Measurements from ENCODE around the gene MEGF11.
"Not testable (repeated sequence)": the region's sequence is repeated elsewhere in the genome, so short reads cannot be mapped to it uniquely, and the experiment has no call there.

The MEGF11 gene

DNA sequence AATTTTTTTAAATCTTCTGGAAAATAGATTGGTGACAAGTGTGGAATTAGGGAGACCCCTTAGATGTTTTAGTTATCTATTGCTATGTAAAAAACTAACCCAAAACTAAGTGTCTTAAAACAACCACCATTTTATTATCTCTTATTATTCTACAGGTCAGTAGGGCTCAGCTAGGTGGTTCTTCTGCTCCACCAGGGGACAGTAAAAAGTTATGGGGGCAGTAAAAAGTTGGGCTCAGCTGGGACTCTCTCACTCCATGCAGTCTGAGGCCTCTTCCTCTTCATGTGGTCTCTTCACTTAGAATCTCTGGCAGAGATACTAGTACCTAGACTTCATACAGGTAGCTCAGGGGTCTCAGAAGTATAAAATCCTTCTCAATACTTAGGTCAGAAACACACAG is 21.8 kb upstream of the MEGF11 start:
- DNase-seq, result no peak

GRCh38 chr15:66270932-66271331 is 17.4 kb upstream of the MEGF11 start:
- no peak for DNase-seq

GRCh38 chr15:66269326-66270090 is 16.0 kb upstream of the MEGF11 start:
- DNase-seq, result no peak

DNA sequence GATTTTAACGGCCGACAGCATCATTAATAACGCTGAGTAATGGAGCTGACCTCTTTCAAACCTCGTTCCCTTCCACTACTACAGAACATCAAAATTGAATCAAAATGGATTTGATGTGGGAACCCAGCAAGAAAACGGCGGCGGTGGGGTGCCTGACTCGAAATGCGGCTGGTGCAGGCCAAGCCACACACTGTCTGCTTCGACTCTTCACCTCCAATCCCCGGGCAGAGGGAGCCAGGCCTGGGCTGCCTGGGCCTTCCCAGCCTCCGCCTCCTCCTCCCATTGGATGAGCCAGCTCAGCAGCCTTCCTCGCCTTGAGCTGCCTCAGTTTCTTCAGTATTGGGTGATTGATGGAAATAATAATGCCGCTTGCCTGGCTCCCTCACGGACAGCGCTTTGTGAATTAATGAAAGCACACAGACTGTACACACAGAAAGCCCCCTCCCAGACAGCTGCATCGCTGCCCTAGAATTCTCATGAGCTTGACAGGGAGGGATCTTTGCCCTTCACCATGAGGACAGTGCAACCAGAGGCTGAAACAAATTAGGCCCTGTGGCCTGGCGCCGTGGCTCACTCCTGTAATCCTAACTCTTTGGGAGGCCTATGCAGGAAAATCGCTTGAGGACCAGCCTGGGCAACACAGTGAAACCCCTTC is 11.4 kb upstream of the MEGF11 start:
- no peak for DNase-seq

DNA sequence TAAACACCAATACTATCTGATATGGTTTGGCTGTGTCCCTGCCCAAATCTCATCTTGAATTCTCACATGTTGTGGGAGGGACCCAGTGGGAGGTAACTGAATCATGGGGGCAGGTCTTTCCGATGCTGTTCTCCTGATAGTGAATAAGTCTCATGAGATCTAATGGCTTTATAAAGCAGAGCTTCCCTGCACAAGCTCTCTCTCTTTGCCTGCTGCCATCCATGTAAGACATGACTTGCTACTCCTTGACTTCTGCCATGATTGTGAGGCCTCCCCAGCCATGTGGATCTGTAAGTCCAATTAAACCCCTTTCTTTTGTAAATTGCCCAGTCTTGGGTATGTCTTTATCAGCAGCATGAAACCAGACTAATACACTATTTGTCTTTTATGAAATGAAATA is 9.3 kb upstream of the MEGF11 start:
- not testable (repeated sequence) for DNase-seq

DNA sequence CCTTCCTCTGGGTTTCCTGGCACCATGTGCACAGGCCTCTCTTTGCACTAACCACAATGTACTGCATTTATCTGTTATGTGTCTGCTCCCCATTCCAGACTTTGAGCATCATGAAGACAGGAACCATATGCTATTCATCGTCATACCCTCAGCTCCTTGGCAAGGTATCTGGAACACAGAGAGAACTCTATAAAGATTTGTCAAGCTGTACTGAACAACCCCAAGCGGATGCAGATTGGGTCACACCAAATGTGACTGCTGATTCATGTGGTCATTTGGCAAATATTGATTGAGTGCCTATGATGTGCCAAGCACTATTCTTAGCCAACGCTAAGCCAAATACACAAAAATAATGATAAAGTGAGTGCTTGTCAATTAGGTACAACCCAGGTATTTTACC is 7.5 kb upstream of the MEGF11 start:
- DNase-seq, result no peak

DNA sequence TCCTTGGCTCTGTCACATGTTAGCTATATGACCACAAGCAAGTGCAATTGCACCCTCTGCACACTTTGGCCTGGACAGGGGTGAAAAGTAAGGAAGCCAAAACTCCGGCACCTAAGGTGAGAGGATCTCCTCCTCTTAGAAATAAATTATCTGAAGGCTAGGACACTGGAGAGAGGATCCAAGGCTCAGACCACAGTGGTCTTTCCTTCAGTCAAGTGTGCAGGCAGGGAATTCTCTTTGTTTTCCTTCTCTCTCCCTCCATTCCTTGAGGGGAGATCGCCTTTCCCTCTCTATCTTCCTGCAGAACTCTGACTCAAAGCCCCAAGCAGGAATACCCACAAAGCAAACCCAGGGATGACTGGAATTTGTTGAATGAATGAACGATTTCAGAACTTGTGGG is 3.1 kb upstream of the MEGF11 start:
- DNase-seq, result no peak

DNA sequence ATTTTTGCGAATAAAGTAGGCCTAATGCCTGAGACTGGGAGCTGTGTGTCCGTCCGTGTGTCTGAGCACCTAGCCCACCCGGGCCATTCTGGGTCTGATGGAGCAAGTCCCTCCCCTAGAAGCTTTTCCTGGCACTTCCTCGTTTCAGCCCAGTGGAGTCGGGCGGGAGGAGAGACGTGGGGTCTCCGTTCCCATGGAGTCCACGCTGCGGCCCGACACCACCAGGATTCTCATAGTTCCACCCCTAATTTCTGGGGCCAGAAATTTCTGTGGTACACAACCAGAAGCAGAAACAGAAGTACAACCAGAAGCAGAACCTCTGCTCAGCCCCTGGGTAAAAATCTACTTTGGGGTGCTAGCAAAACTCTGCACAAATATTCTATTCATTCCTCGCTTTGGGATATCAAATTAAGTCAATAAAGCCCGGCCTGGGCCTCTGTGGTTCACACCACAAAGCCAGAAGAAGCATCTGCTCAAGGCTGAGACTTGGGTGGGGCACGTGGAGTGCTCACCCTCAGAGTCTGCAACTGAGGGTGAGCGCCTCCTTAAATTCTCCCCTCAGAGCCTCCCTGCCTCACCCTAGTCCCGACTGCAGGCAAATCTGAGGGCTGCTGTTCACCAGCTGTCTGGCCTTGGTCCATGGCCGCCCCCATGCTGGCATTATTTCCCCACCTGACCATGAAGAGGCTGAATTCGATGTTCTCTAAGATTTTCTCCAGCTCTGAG is 1.6 kb upstream of the MEGF11 start:
- DNase-seq, result no peak

DNA sequence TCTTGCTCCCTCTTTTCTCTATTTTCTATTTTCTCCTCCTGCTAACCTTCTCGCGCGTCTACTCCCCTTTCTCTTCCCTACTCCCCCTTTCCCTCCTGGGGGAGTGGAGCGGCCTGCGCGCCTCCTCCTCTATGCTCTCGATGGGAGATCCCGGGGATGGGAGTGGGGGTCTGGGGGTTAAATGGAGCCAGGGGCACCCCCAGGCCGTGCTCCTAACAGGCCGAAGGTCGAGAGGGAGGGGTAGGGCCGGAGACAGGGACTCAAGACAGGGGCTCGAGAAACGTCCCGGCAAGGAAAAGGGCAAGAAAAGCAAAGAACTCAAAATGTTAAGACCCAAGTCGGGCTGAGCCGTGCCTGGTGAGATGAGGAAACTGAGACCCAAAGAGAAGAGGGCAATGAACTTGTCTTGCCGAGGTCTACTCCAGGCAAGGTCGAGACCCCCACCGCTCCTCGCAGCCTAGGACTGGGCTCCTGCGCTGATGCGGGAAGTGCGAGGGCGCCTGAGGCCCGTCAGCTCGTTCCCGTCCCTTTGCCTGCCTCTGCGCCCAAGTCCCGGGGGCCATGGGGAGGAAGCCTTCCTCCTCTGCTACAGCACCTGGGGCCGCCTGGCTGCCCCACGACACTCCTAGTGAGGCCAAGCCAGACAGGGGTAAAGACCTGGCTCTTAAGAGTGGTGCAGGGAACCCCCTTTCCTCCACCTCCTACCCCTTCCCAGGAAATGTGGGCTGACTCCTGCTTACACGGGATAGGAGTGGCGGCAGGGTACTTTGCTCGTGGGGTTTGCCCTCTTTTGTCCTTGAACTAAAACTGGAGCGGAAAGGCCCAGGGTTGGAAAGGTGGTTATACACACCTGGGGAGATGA is 770 bp upstream of the MEGF11 start:
- no peak for DNase-seq

DNA sequence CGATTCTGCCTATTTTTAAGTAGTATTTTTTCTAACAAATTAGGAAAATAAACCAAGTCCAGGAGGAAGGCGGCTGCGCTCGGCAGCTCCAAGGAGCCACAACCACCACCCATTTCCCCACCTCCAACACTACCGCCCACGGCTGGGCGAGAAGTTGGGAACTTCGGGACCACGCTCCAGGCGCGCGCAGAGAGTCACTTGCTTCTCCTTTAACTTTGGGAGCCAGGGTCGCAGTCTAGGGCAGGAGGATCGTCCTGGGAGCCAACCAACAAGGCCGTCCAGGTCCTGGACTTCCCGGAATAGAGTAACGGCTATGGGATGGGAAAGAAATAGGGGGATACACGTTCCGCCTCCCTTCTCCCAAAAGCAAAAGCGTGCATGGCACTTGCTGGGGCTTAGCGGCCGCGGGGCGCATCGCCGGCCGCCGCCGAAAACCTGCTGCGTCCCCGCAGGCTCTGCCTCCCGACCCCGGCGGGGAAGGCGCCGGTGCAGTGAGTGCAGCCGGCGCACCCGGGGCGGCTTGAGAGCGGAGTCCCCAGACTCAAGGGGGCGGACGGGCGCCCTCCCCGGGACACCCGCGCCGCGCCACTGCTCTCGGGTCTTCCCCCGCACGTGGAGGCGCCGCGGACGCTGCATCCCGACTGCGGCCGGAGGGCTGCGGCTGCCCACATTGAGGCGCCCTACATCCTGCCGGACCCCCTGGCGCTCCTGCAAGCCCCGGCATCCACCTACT is 699 bp downstream of the MEGF11 start:
- peak; percentile 14 for DNase-seq

GRCh38 chr15:66251790-66252684 is 1.5 kb downstream of the MEGF11 start:
- DNase-seq, result peak; percentile 63

DNA sequence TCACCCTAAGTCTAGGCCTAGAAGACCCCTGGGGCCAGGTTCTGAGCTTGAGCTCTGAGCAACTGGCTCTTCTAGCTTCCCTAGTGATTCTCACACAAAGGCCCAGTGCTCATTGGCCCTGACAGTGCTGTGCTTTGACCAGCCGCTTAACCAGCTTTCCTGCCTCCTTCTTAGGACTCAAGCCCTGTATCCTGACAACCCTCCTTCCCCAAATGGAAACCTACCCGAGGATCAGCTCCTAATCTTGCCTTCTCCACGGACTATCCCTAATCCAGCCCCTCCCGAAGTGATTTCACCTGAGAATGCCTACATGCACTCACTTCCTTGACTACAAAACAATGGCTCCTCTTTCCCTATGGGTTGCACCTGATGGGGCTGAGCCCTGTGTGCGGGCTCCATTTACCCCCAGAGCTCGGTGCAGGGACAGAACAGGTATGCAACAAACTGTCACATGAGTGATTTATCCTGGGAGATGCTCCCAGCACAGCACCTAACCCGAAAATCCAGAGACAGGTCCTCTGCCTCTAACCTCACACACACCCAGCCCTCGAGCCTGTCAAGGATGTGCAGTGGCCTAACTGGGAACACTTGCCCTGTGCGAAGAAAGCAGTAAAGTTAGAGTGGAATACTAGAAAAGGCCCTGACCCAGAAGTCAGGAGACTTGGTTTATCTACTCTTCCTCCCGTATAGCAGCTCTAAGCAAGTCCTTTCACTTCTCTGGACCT is 2.3 kb downstream of the MEGF11 start:
- no peak for DNase-seq

GRCh38 chr15:66249605-66250174 is 3.9 kb downstream of the MEGF11 start:
- no peak for DNase-seq

DNA sequence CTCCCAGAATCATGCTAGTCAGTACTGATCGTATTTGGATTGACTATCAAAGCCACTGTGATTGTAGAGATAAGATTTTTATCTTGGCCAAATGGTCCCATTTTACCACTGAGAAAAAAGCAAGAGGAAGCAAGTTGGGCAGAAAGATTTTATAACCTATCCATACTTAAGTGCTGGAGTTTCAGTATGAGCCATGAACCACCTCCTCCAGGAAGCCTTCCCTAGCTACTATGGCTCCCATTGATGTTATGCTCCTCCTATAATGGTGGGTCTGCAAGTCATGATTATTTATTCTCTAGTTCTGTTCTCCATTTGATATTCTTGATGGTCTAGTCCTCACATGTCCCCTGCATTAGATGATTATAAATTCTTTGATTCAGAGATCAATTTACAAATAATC is 6.6 kb downstream of the MEGF11 start:
- DNase-seq, result no peak

DNA sequence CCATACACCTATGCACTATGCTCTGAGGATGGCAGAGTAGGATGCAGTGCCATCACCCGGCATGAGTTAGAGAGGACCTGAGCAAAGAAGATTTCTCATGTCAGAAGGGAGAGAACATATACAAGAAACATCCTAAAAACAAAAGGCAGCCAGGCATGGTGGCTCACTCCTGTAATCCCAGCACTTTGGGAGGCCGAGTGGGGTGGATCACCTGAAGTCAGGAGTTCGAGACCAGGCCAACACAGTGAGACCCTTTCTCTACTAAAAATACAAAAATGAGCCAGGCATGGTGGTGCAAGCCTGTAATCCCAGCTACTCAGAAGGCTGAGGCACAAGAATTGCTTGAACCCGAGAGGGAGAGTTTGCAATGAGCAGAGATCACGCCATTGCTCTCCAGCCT is 7.7 kb downstream of the MEGF11 start:
- DNase-seq, result not testable (repeated sequence)

DNA sequence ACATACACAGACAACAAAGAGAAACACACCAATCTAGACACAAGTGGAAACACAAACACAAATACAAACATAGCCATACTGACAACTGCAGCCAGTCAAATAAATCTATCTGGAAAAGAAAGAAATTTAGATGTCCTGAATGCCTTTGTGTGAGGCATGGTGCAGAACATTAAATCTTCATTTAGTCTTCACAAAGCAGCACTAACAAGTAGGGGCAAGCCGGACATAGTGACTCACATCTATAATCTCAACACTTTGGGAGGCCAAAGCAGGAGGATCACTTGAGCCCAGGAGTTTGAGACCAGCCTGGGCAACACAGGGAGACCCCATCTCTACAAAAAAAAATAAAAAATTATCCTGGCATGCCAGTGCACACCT is 11.7 kb downstream of the MEGF11 start:
- DNase-seq, result no peak

DNA sequence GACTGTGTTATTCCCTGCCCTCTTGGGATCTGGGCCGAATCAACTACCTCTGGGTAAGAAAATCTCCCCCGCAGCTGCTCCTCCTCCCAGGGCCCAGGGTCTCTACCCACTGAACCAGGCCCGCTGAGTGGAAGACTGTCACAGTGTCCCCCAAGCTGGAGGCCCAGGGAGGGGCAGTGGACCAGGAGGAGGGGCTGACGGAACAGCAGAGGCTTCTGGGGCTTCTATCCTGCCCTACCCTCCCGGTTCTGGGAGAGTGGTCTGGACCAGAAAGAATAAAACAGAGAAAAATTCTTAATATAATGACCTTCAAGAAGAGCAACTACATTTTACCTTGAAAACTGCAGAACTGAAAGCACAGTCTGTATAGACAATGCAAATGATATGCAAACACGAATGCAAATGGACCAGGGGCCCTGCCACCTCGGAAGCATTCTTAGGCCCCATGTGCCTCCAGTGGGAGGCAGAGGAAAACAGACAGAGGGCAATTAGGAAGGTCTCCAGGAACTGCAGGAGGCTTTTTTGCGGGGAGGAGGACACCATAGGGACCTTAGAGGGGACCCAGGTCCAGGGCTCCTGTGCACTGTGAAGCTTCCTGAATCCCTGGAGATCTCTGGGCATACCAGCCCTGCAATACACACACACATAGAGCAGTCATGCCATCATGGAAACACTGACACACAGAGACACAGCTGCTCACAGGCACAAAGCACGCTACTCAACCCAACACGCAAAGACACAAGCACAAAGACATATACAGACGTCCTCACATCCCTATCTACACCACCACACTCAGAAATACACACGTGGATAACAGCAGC is 12.3 kb downstream of the MEGF11 start:
- no peak for DNase-seq

GRCh38 chr15:66240240-66240794 is 13.2 kb downstream of the MEGF11 start:
- no peak for DNase-seq

DNA sequence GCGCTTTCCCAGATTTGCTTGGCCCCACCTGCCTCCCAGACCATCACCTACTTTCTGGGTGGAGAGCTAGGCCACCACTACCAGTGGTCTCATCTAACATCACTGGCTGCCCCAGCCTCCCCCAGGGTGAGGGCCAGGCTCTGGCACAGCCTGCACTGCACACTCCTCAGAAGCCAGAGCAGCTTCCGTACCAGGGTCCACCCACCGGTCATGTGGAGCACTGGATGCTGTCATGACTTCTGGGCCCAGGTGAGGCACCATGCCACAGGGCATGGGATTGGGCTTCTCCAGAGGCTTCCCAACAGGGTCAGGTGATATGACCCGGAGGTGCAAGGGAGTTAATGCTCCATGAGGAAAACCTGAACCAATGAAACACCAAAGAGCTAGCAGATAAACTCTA is 14.0 kb downstream of the MEGF11 start:
- DNase-seq, result no peak

Data from CD4-positive, alpha-beta T cell treated with Interleukin-17A for 4 hours (primary cell).